K562 (cell line): ENCODE measurements around the gene HNF1B. TPM values are rescaled to one million over a fixed set of nuclear protein-coding genes. Genes with fewer than 3 reads are reported as not detected.

Source experiments
- ATAC-seq: fragments of 200-7000 bp; cut with Tn5 transposase; 3 replicates; pipeline ENCODE4 v1.9.1; 2020; ENCODE audit warnings: moderate library complexity
- BruUV-seq: library from RNA; stranded (reverse); fragments of 400-500 nt; replicated peaks from 2 replicates; lab custom pipeline; 2021; lab: Mats Ljungman, UMichigan
- CTCF ChIA-PET: fragments of 300-600 bp; formaldehyde crosslinking; extraction: SDS; loops from one replicate; lab custom pipeline; 2021; ENCODE audit warnings: low intra/inter-chr PET ratio; lab: Yijun Ruan, JAX
- POLR2A ChIA-PET: fragments of 300-600, 350-650 bp; sonication (Branson Sonifier 250); formaldehyde crosslinking; extraction: SDS; loops from one replicate; lab custom pipeline; 2021; ENCODE audit warnings: antibody characterized with exemption, inconsistent platforms; lab: Yijun Ruan, JAX
- DNase-seq, 4 experiments: peaks; one replicate each; pipeline versions ENCODE4 v3.0.0 to v3.0.0-alpha.2; 2011 to 2018; ENCODE audit warnings: low spot score in 3 of 4, mixed read lengths in 3 of 4; ENCODE audit errors: extremely low read depth in 1 of 4
- FAIRE-seq: peaks from 2 replicates; lab custom pipeline; 2011; peaks lifted over from hg19 to GRCh38; lab: Jason Lieb, UNC
- H2AFZ ChIP-seq: 2 replicates; pipeline ENCODE4 v1.6.0; 2011; ENCODE audit warnings: low read depth, low read length, control low read depth, inconsistent platforms
- H3K27ac ChIP-seq: fragments of 200-600 bp; 3 replicates; pipeline ENCODE4 v1.8.0; 2011; ENCODE audit warnings: low read depth, mild to moderate bottlenecking, control low read depth, inconsistent platforms, low read length, moderate library complexity, mixed read lengths; ENCODE audit errors: extremely low read depth
- H3K27me3 ChIP-seq, 2 experiments: fragments of 300-600 bp in 1 of 2; 2 replicates in 1 of 2; 3 replicates in 1 of 2; pipeline versions ENCODE4 v1.6.0 to v1.8.0; 2011; ENCODE audit warnings: inconsistent platforms in 2 of 2, low read length in 2 of 2, mild to moderate bottlenecking in 1 of 2, mixed read lengths in 1 of 2, moderate library complexity in 1 of 2; ENCODE audit not compliant: control insufficient read depth in 2 of 2, insufficient read depth in 2 of 2
- H3K36me3 ChIP-seq: fragments of 300-600 bp; 3 replicates; pipeline ENCODE4 v1.8.0; 2011; ENCODE audit warnings: mild to moderate bottlenecking, low read length, inconsistent platforms; ENCODE audit not compliant: control insufficient read depth, insufficient read depth
- H3K4me1 ChIP-seq, 2 experiments: fragments of 200-600 bp in 1 of 2; replicated peaks in 1 of 2; 2 replicates in 1 of 2; 3 replicates in 1 of 2; pipeline versions ENCODE4 v1.5.1 to v1.8.0; 2011; ENCODE audit warnings: inconsistent platforms in 2 of 2, low read length in 2 of 2, mild to moderate bottlenecking in 1 of 2, mixed read lengths in 1 of 2, moderate library complexity in 1 of 2; ENCODE audit not compliant: control insufficient read depth in 2 of 2, insufficient read depth in 2 of 2
- H3K4me2 ChIP-seq: 2 replicates; pipeline ENCODE4 v1.6.1; 2011; ENCODE audit warnings: low read length, control low read depth, inconsistent platforms, mixed read lengths; ENCODE audit not compliant: insufficient read depth
- H3K4me3 ChIP-seq: fragments of 200-600 bp; sonication (generic), shearing (Covaris generic); 2 replicates; pipeline ENCODE4 v1.5.1; 2016; ENCODE audit warnings: control low read depth, inconsistent platforms
- H3K79me2 ChIP-seq: fragments of 200-600 bp; 3 replicates; pipeline ENCODE4 v1.8.0; 2011; ENCODE audit warnings: low read length, inconsistent platforms; ENCODE audit not compliant: control insufficient read depth, insufficient read depth
- H3K9ac ChIP-seq, 2 experiments: 2 replicates each; pipeline versions ENCODE4 v1.6.0 to v1.6.1; 2011; ENCODE audit warnings: low read depth in 2 of 2, low read length in 2 of 2, control low read depth in 1 of 2, inconsistent platforms in 1 of 2, mild to moderate bottlenecking in 1 of 2, mixed read lengths in 1 of 2; ENCODE audit not compliant: insufficient read depth in 1 of 2
- H3K9me1 ChIP-seq: one replicate; pipeline ENCODE4 v1.6.0; 2011; ENCODE audit warnings: inconsistent platforms, mild to moderate bottlenecking, low read length, moderate library complexity; ENCODE audit not compliant: control insufficient read depth, insufficient read depth
- H3K9me3 ChIP-seq: replicated peaks from 2 replicates; pipeline ENCODE4 v1.5.1; 2011; ENCODE audit warnings: low read depth, low read length, inconsistent platforms; ENCODE audit not compliant: control insufficient read depth, insufficient read depth
- H4K20me1 ChIP-seq: replicated peaks from 2 replicates; pipeline ENCODE4 v1.6.1; 2011; ENCODE audit warnings: low read length, inconsistent platforms, mixed read lengths; ENCODE audit not compliant: control insufficient read depth, insufficient read depth
- ARNT ChIP-seq, 2 experiments: fragments of 450-650 bp; IDR thresholded peaks; 2 replicates each; pipeline ENCODE4 v1.6.1; 2016; ENCODE audit warnings: mild to moderate bottlenecking in 1 of 2
- ASH1L ChIP-seq: fragments of 450-650 bp; IDR thresholded peaks from 2 replicates; pipeline ENCODE4 v1.6.1; 2018; ENCODE audit warnings: borderline replicate concordance, mild to moderate bottlenecking, low read depth; ENCODE audit not compliant: partially characterized antibody
- C11orf30 ChIP-seq: fragments of 450-650 bp; IDR thresholded peaks from 2 replicates; pipeline ENCODE4 v1.6.1; 2016; ENCODE audit warnings: low read depth, mild to moderate bottlenecking
- CEBPG ChIP-seq, 3 experiments: fragments of 200-800 bp in 1 of 3; sonication (Bioruptor generic) in 1 of 3; sonication (generic) in 1 of 3; formaldehyde crosslinking in 1 of 3; IDR thresholded peaks in 2 of 3; conservative IDR thresholded peaks in 1 of 3; 2 replicates each; pipeline versions ENCODE4 v1.6.1 to v1.8.0; 2016 to 2022; ENCODE audit warnings: missing compliant biosample characterization in 2 of 3, missing genetic modification characterization in 2 of 3, mild to moderate bottlenecking in 1 of 3, missing genetic modification reagents in 1 of 3
- DPF2 ChIP-seq: fragments of 450-650 bp; IDR thresholded peaks from 2 replicates; pipeline ENCODE4 v1.6.1; 2016
- EP300 ChIP-seq: IDR thresholded peaks from 2 replicates; pipeline ENCODE4 v1.6.1; 2012; ENCODE audit warnings: low read length, improper control_type of control experiment
- EP400 ChIP-seq: fragments of 450-650 bp; IDR thresholded peaks from 2 replicates; pipeline ENCODE4 v1.6.1; 2017; ENCODE audit warnings: antibody characterized with exemption, mild to moderate bottlenecking, moderate library complexity
- ETV1 ChIP-seq: fragments of 450-650 bp; conservative IDR thresholded peaks from 2 replicates; pipeline ENCODE4 v1.6.1; 2016; ENCODE audit warnings: missing genetic modification characterization, control low read depth, low read depth, missing compliant biosample characterization
- GATAD2B ChIP-seq: fragments of 450-650 bp; IDR thresholded peaks from 2 replicates; pipeline ENCODE4 v1.6.1; 2017; ENCODE audit warnings: mild to moderate bottlenecking, borderline replicate concordance
- JUND ChIP-seq, 2 experiments: IDR thresholded peaks; 2 replicates in 1 of 2; 3 replicates in 1 of 2; pipeline ENCODE4 v1.6.1; 2011; ENCODE audit warnings: borderline replicate concordance in 2 of 2, low read depth in 2 of 2, low read length in 2 of 2, improper control_type of control experiment in 1 of 2, missing biosample characterization in 1 of 2, missing genetic modification characterization in 1 of 2, missing genetic modification reagents in 1 of 2
- LEF1 ChIP-seq: fragments of 450-650 bp; IDR thresholded peaks from 2 replicates; pipeline ENCODE4 v1.6.1; 2016; ENCODE audit warnings: mild to moderate bottlenecking
- MEIS2 ChIP-seq: fragments of 450-650 bp; IDR thresholded peaks from 2 replicates; pipeline ENCODE4 v1.6.1; 2014; ENCODE audit warnings: mild to moderate bottlenecking; ENCODE audit not compliant: partially characterized antibody
- MTA3 ChIP-seq: fragments of 450-650 bp; formaldehyde crosslinking; IDR thresholded peaks from 2 replicates; pipeline ENCODE4 v1.6.1; 2017; ENCODE audit warnings: mild to moderate bottlenecking, borderline replicate concordance
- PCBP1 ChIP-seq: fragments of 200-400 bp; formaldehyde crosslinking; IDR thresholded peaks from 2 replicates; pipeline ENCODE4 v1.6.1; 2018; ENCODE audit warnings: mild to moderate bottlenecking, low read depth, low read length; ENCODE audit not compliant: poor library complexity, severe bottlenecking
- PHF21A ChIP-seq: fragments of 450-650 bp; IDR thresholded peaks from 2 replicates; pipeline ENCODE4 v1.6.1; 2017; ENCODE audit warnings: low read depth, borderline replicate concordance
- POLR3G ChIP-seq: IDR thresholded peaks from 2 replicates; pipeline ENCODE4 v1.6.1; 2011; ENCODE audit not compliant: insufficient read length, insufficient replicate concordance; ENCODE audit errors: extremely low read depth
- PPARD ChIP-seq: fragments of 250-450 bp; sonication (Bioruptor Pico); IDR thresholded peaks from 2 replicates; pipeline ENCODE4 v1.8.0; 2022; ENCODE audit warnings: inconsistent platforms, mild to moderate bottlenecking, moderate library complexity
- RCOR1 ChIP-seq, 2 experiments: IDR thresholded peaks; 2 replicates each; pipeline ENCODE4 v1.6.1; 2012; ENCODE audit warnings: low read depth in 2 of 2, low read length in 2 of 2, borderline replicate concordance in 1 of 2, improper control_type of control experiment in 1 of 2
- SMARCE1 ChIP-seq: fragments of 450-650 bp; IDR thresholded peaks from 2 replicates; pipeline ENCODE4 v1.7.1; 2016; ENCODE audit warnings: mild to moderate bottlenecking
- ZNF282 ChIP-seq: sonication (generic); formaldehyde crosslinking; IDR thresholded peaks from 2 replicates; pipeline ENCODE4 v1.8.1; 2023; ENCODE audit warnings: missing genetic modification reagents
- ZNF324 ChIP-seq: fragments of 250-450 bp; sonication (Bioruptor Pico); IDR thresholded peaks from 2 replicates; pipeline ENCODE4 v1.4.0; 2020; ENCODE audit warnings: mild to moderate bottlenecking
- ZNF445 ChIP-seq: fragments of 250-450 bp; sonication (Bioruptor Pico); IDR thresholded peaks from 2 replicates; pipeline ENCODE4 v1.4.0; 2020; ENCODE audit warnings: low read depth, mild to moderate bottlenecking, moderate library complexity
- in situ Hi-C: fragments of 300-500 bp; cut with MboI; formaldehyde crosslinking; loops from 4 replicates; pipeline ENCODE4 v1.15.0; 2018; ENCODE audit warnings: inconsistent platforms, mixed read lengths
- intact Hi-C: fragments of 100-400 bp; cut with micrococcal nuclease; formaldehyde crosslinking; loops from 2 replicates; pipeline ENCODE4 v1.14.2; 2022
- polyA plus RNA-seq, 8 experiments: library from polyadenylated mRNA; depleted of rRNA in 4 of 8; stranded (reverse) in 5 of 8; unstranded in 3 of 8; fragments of >200 nt; fragmentation: Nextera tagmentation in 2 of 8; fragmentation: Illumina TruSeq in 1 of 8; extraction: Ambion mirVana in 2 of 8; extraction: Trizol in 1 of 8; gene quantifications; 2 replicates each; pipeline versions ENCODE4 v1.2.1 to v1.2.3, GENCODE V29; 2011 to 2014; ENCODE audit warnings: inconsistent platforms in 1 of 8, missing spikeins in 1 of 8
- total RNA-seq, 7 experiments: library from RNA; depleted of rRNA in 6 of 7; stranded (reverse); fragments of >200 nt in 6 of 7; fragmentation: Illumina TruSeq in 2 of 7; extraction: Trizol in 2 of 7; gene quantifications; 2 replicates each; pipeline versions ENCODE4 v1.2.1 to v1.2.3, GENCODE V29; 2011 to 2021; ENCODE audit warnings: low replicate concordance in 1 of 7
- TF ChIP-seq, protein P1 (sequence below), 2 experiments: fragments of 450-650 bp in 1 of 2; sonication (generic) in 1 of 2; formaldehyde crosslinking in 1 of 2; IDR thresholded peaks in 1 of 2; conservative IDR thresholded peaks in 1 of 2; 2 replicates each; pipeline versions ENCODE4 v1.6.1 to v1.8.1; 2016 to 2023; ENCODE audit warnings: mild to moderate bottlenecking in 2 of 2, moderate library complexity in 2 of 2, inconsistent platforms in 1 of 2, missing genetic modification reagents in 1 of 2

The HNF1B gene
- total and polyA plus RNA-seq, 9 of the 15 experiments (the other 6 are each of a cell fraction or from before 2014, with no cell fraction given) = not detected

GRCh38 chr17:37640015-37640414 is 104.8 kb downstream of the HNF1B start:
- ChIA-PET CTCF (no interaction called here), POLR2A (interaction anchor here (0.6 to 2.0 kb wide), 4 partner anchors 9 to 202 kb away, joined by 3 to 5 read pairs (median 4); partner anchors contain the start of gene SYNRG)
- Histone ChIP-seq H3K9ac (no peak overlapping the region), H3K4me2 (peak overlapping the region; percentile 51), H2AFZ (no peak overlapping the region), H3K27me3 (no peaks in the 10 kb centered on the region; a peak in 1 of 5 replicates), H4K20me1 (no peaks in the 10 kb centered on the region; the same call in 1 of the 2 replicates), H3K9me3 (no peaks in the 10 kb centered on the region), H3K4me3 (no peak overlapping the region), H3K27ac (peak overlapping the region; percentile 6; the same call in 2 of the 3 replicates), H3K36me3 (peaks cover 44% of the 10 kb centered on the region), H3K9me1 (no peaks in the 10 kb centered on the region), H3K4me1 (peaks cover 7 to 12% of the 10 kb centered on the region in 2 experiments; a peak in 4 of 5 replicates), H3K79me2 (peaks cover 64% of the 10 kb centered on the region)
- TSS peak; percentile 7 for BruUV-seq
- DNase-seq (peak in 1 of 4 experiments; percentile 16), ATAC-seq (no peak), FAIRE-seq (no peak)
- in situ Hi-C loops = no loop called here
- intact Hi-C loops = no loop called here
- TF ChIP-seq POLR3G (no peak), JUND (IDR thresholded peaks at IDR 0.05; ENCODE audit: borderline replicate concordance, low read depth, low read length) (0 out of 2 replicates have a peak, but pooled peaks have one; percentile 7), JUND (tag; IDR thresholded peaks at IDR 0.05; ENCODE audit: borderline replicate concordance, low read depth, low read length) (no peak), ARNT (IDR thresholded peaks at IDR 0.05) (peak in 1 of 2 experiments; percentile 47; a peak in 1 of 4 replicates), PPARD (CRISPR knock-in tag) (no peak), RCOR1 (IDR thresholded peaks at IDR 0.05; ENCODE audit: borderline replicate concordance in 1 of 2, low read depth in 2 of 2, low read length in 2 of 2) (peak in 1 of 2 experiments; percentile 18; a peak in 1 of 4 replicates), MTA3 (no peak), ETV1 (tag) (0 out of 2 replicates have a peak, but pooled peaks have one; percentile 9), LEF1 (peak; percentile 40; the same call in 1 of the 2 replicates), CEBPG (CRISPR knock-in tag; IDR thresholded peaks at IDR 0.05) (no peak), CEBPG (tag; conservative IDR thresholded peaks at IDR 0.05 in 1 of 2, IDR thresholded peaks at IDR 0.05 in 1 of 2) (peak; percentile 70 to 75), EP400 (peak; percentile 31; the same call in 1 of the 2 replicates), ZNF282 (CRISPR knock-in tag) (no peak), ASH1L (no peak), EP300 (peak; percentile 4; the same call in 1 of the 2 replicates), DPF2 (peak; percentile 79), ZNF445 (CRISPR knock-in tag) (no peak), MEIS2 (peak; percentile 67), PCBP1 (no peak), PHF21A (no peak), C11orf30 (peak; percentile 93), ZNF324 (no peak), GATAD2B (0 out of 2 replicates have a peak, but pooled peaks have one; percentile 51), SMARCE1 (peak; percentile 40; the same call in 1 of the 2 replicates)
- TF ChIP-seq, protein P1, sequence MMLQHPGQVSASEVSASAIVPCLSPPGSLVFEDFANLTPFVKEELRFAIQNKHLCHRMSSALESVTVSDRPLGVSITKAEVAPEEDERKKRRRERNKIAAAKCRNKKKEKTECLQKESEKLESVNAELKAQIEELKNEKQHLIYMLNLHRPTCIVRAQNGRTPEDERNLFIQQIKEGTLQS (IDR thresholded peaks at IDR 0.05) = peak; percentile 63; the same call in 1 of the 2 replicates
- TF ChIP-seq, protein P1 (CRISPR knock-in tag; conservative IDR thresholded peaks at IDR 0.05) = no peak
